ENCODE data around the gene FMOD. TPM values are rescaled to one million over a fixed set of nuclear protein-coding genes. Genes with fewer than 3 reads are reported as not detected.

The FMOD gene
- total RNA-seq, 1 experiment from 2014 or later: not detected

GRCh38 chr1:203304919-203305808, 45.8 kb downstream of the FMOD start, which contains the start of gene BTG2:
TSS of gene BTG2 (plus strand) at chr1:203305519. CDS start at chr1:203305607, 88 bp downstream.
- ChIA-PET POLR2A (ENCODE audit: unreplicated experiment) (interaction anchor here (0.6 to 3.2 kb wide), 3 partner anchors 11 to 388 kb away, joined by 3 to 13 read pairs (median 12); no protein-coding TSS in a partner anchor), CTCF (interaction anchor here (0.7 to 0.9 kb wide), 2 partner anchors 23 to 36 kb away, joined by 3 to 10 read pairs; no protein-coding TSS in a partner anchor)
- Histone ChIP-seq H3K9me3 (ENCODE audit: insufficient read depth, low read depth) (no peaks in the 10 kb centered on the region), H2AFZ (peak within 1 kb of the TSS; percentile 93), H3K4me2 (peak within 1 kb of the TSS; percentile 85), H3K79me2 (ENCODE audit: low read depth) (no peaks in the 10 kb centered on the region), H3F3A (ENCODE audit: insufficient read depth, low read depth) (0 out of 2 replicates have a peak, but pooled peaks cover 3% of the 10 kb centered on the region), H3K9me2 (ENCODE audit: insufficient read depth) (no peaks in the 10 kb centered on the region), H3K27me3 (ENCODE audit: insufficient read depth, low read depth) (peaks cover 11% of the 10 kb centered on the region), H3K27ac (no peak within 1 kb of the TSS), H3K4me1 (replicated peaks; ENCODE audit: insufficient read depth) (no peaks in the 10 kb centered on the region; the same call in 1 of the 2 replicates), H3K36me3 (ENCODE audit: low read depth) (no peaks in the 10 kb centered on the region), H3K4me3 (peak within 1 kb of the TSS; percentile 82), H4K20me1 (ENCODE audit: insufficient read depth) (no peaks in the 10 kb centered on the region)
- intact Hi-C loops (cut with micrococcal nuclease; ENCODE audit: unreplicated experiment): loop anchor here (1.0 kb wide), 1 partner anchor 22 kb away; no protein-coding TSS in a partner anchor
- TF ChIP-seq EZH2 (IDR thresholded peaks at IDR 0.05; ENCODE audit: low read depth): no peak
- TF ChIP-seq, protein P1, sequence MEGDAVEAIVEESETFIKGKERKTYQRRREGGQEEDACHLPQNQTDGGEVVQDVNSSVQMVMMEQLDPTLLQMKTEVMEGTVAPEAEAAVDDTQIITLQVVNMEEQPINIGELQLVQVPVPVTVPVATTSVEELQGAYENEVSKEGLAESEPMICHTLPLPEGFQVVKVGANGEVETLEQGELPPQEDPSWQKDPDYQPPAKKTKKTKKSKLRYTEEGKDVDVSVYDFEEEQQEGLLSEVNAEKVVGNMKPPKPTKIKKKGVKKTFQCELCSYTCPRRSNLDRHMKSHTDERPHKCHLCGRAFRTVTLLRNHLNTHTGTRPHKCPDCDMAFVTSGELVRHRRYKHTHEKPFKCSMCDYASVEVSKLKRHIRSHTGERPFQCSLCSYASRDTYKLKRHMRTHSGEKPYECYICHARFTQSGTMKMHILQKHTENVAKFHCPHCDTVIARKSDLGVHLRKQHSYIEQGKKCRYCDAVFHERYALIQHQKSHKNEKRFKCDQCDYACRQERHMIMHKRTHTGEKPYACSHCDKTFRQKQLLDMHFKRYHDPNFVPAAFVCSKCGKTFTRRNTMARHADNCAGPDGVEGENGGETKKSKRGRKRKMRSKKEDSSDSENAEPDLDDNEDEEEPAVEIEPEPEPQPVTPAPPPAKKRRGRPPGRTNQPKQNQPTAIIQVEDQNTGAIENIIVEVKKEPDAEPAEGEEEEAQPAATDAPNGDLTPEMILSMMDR (conservative IDR thresholded peaks at IDR 0.05): no peak
- peak; percentile 60 to 83 for DNase-seq
- BruUV-seq (replicated peaks): no TSS peak

- Histone ChIP-seq H2AFZ (peak overlapping the region; percentile 93), H3K79me2 (ENCODE audit: low read depth) (no peaks in the 10 kb centered on the region), H3K27me3 (ENCODE audit: insufficient read depth, low read depth) (peaks cover 12% of the 10 kb centered on the region), H4K20me1 (ENCODE audit: insufficient read depth) (no peaks in the 10 kb centered on the region), H3K27ac (no peak overlapping the region), H3K36me3 (ENCODE audit: low read depth) (no peaks in the 10 kb centered on the region), H3K4me1 (replicated peaks; ENCODE audit: insufficient read depth) (no peaks in the 10 kb centered on the region; the same call in 1 of the 2 replicates), H3K4me3 (peak overlapping the region; percentile 82), H3K9me3 (ENCODE audit: insufficient read depth, low read depth) (no peaks in the 10 kb centered on the region), H3K9me2 (ENCODE audit: insufficient read depth) (no peaks in the 10 kb centered on the region), H3K4me2 (peak overlapping the region; percentile 85), H3F3A (ENCODE audit: insufficient read depth, low read depth) (0 out of 2 replicates have a peak, but pooled peaks cover 3% of the 10 kb centered on the region)
- POLR2A ChIA-PET (ENCODE audit: unreplicated experiment): interaction anchor here (0.6 kb wide), 1 partner anchor 388 kb away, joined by 12 read pairs; no protein-coding TSS in a partner anchor
- intact Hi-C loops (cut with micrococcal nuclease; ENCODE audit: unreplicated experiment): no loop called here
- BruUV-seq (replicated peaks): TSS peak; percentile 78
- DNase-seq: no peak
- CTCF ChIA-PET: interaction anchor here (0.7 kb wide), 1 partner anchor 24 kb away, joined by 10 read pairs; no protein-coding TSS in a partner anchor
- no peak for TF ChIP-seq EZH2 (IDR thresholded peaks at IDR 0.05; ENCODE audit: low read depth)
- TF ChIP-seq, protein P1 (conservative IDR thresholded peaks at IDR 0.05): no peak
Measured at GRCh38 chr1:203304391-203304918, 46.5 kb downstream of the FMOD start.

DNA sequence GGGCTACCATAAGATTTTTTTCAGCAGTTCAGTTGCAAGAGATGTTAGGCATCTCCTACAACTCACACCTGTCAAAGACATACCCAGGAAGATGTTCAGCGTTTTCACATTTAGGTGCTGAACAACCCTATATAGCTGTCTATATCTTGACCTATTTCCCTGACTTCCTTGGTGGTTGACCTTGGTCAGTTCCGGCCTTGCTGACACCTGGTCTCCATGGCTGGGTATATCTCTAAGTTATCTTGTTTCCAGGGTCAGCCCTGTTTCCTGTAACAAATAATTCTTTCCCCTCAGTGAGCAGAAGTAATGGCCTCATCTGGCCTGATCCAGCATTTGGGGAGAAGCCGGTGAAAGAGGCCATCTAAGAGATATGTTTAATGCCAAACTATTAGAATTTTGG, 48.0 kb downstream of the FMOD start:
- H3F3A ChIP-seq (ENCODE audit: insufficient read depth, low read depth): 0 out of 2 replicates have a peak, but pooled peaks cover 3% of the 10 kb centered on the region
- no peak for TF ChIP-seq EZH2 (IDR thresholded peaks at IDR 0.05; ENCODE audit: low read depth)
- TF ChIP-seq, protein P1 (conservative IDR thresholded peaks at IDR 0.05): no peak
- DNase-seq: no peak
- no peaks in the 10 kb centered on the region for H3K9me3 ChIP-seq (ENCODE audit: insufficient read depth, low read depth)
- H3K4me1 ChIP-seq (replicated peaks; ENCODE audit: insufficient read depth): no peaks in the 10 kb centered on the region; the same call in 1 of the 2 replicates
- BruUV-seq (replicated peaks): no TSS peak
- ChIA-PET POLR2A (ENCODE audit: unreplicated experiment) (no interaction called here), CTCF (no interaction called here)
- H2AFZ ChIP-seq: no peak overlapping the region
- no peak overlapping the region for H3K4me3 ChIP-seq
- no peaks in the 10 kb centered on the region for H4K20me1 ChIP-seq (ENCODE audit: insufficient read depth)
- peaks cover 12% of the 10 kb centered on the region for H3K27me3 ChIP-seq (ENCODE audit: insufficient read depth, low read depth)
- H3K79me2 ChIP-seq (ENCODE audit: low read depth): no peaks in the 10 kb centered on the region
- H3K9me2 ChIP-seq (ENCODE audit: insufficient read depth): no peaks in the 10 kb centered on the region
- H3K36me3 ChIP-seq (ENCODE audit: low read depth): no peaks in the 10 kb centered on the region
- H3K27ac ChIP-seq: no peak overlapping the region
- intact Hi-C loops (cut with micrococcal nuclease; ENCODE audit: unreplicated experiment): no loop called here
- H3K4me2 ChIP-seq: no peak overlapping the region

Data from PC-9 (cell line).